GM10248 (cell line): ENCODE data around the gene EAPP.

Source experiments
- CTCF ChIA-PET: fragments of 300-600 bp; sonication (Branson Sonifier 250); formaldehyde crosslinking; extraction: SDS; loops from one replicate; lab custom pipeline; 2021; ENCODE audit warnings: antibody characterized with exemption; lab: Yijun Ruan, JAX
- POLR2A ChIA-PET: fragments of 350-650 bp; sonication (Branson Sonifier 250); formaldehyde crosslinking; extraction: SDS; loops from one replicate; lab custom pipeline; 2020; ENCODE audit warnings: antibody characterized with exemption; lab: Yijun Ruan, JAX
- DNase-seq: peaks from one replicate; pipeline ENCODE4 v3.0.0; 2012; ENCODE audit errors: extremely low spot score
- CTCF ChIP-seq: IDR thresholded peaks from 2 replicates; pipeline ENCODE4 v1.5.1; 2012; ENCODE audit warnings: mild to moderate bottlenecking, low read depth; ENCODE audit errors: extremely low read depth, missing control alignments, control extremely low read depth

The EAPP gene

GRCh38 chr14:34502001-34502400 lies 37.5 kb downstream of the EAPP start:
- no peak for TF ChIP-seq CTCF
- ChIA-PET CTCF (interaction anchor here (1.0 to 2.0 kb wide), 3 partner anchors 9 to 170 kb away, joined by 3 to 5 read pairs (median 3); no protein-coding TSS in a partner anchor), POLR2A (no interaction called here)
- no peak for DNase-seq

GRCh38 chr14:34501004-34501580 lies 38.4 kb downstream of the EAPP start:
- DNase-seq, result no peak
- POLR2A ChIA-PET, result no interaction called here
- CTCF ChIA-PET, result interaction anchor here (2.0 kb wide), 1 partner anchor 169 kb away, joined by 5 read pairs; no protein-coding TSS in a partner anchor
- no peak for TF ChIP-seq CTCF

GRCh38 chr14:34498684-34499412 lies 40.7 kb downstream of the EAPP start:
- ChIA-PET POLR2A (no interaction called here), CTCF (interaction anchor here (0.7 to 2.8 kb wide), 6 partner anchors 11 to 176 kb away, joined by 3 to 16 read pairs (median 4); no protein-coding TSS in a partner anchor)
- TF ChIP-seq CTCF, result peak; percentile 40
- peak; percentile 26 for DNase-seq

GRCh38 chr14:34496679-34497513 lies 42.6 kb downstream of the EAPP start:
- POLR2A ChIA-PET, result no interaction called here
- CTCF ChIA-PET, result interaction anchor here (1.2 kb wide), 2 partner anchors 165 to 167 kb away, joined by 3 to 6 read pairs; no protein-coding TSS in a partner anchor
- no peak for TF ChIP-seq CTCF
- no peak for DNase-seq

- no peak for DNase-seq
- ChIA-PET CTCF (interaction anchor here (1.2 kb wide), 2 partner anchors 165 to 166 kb away, joined by 3 to 6 read pairs; no protein-coding TSS in a partner anchor), POLR2A (no interaction called here)
- TF ChIP-seq CTCF, result no peak
Measured at GRCh38 chr14:34496007-34496678, 43.4 kb downstream of the EAPP start.
